Measurements from ENCODE around the gene SLC6A9. TPM values are rescaled to one million over a fixed set of nuclear protein-coding genes. Genes with fewer than 3 reads are reported as not detected.

The SLC6A9 gene
- total RNA-seq, 6 donors from 2014 or later, result 5.6 to 23.1 (median 19.5) TPM

- DNase-seq (no peak), ATAC-seq (ENCODE audit: low FRiP score in 2 of 2) (no peak)
- H3K27me3 ChIP-seq, result no peaks in the 10 kb centered on the region
- 65 to 85% methylated on average over 1 of the region's 1 CpG for WGBS, 2 donors
- TF ChIP-seq POLR2AphosphoS5 (IDR thresholded peaks at IDR 0.05) (no peak), EP300 (IDR thresholded peaks at IDR 0.05) (no peak), POLR2A (IDR thresholded peaks at IDR 0.05) (no peak), CTCF (IDR thresholded peaks at IDR 0.05) (no peak)
- no peak overlapping the region for H3K4me3 ChIP-seq
- peak overlapping the region in 1 of 4 donors; percentile 9 for H3K27ac ChIP-seq
- no peaks in the 10 kb centered on the region for H3K36me3 ChIP-seq
- peaks cover 0 to 10% (median 0%) of the 10 kb centered on the region in 4 donors for H3K4me1 ChIP-seq
- H3K9me3 ChIP-seq, result no peaks in the 10 kb centered on the region
These were observed 15.9 kb upstream of the SLC6A9 start for GRCh38 chr1:44047131-44047530.

DNA sequence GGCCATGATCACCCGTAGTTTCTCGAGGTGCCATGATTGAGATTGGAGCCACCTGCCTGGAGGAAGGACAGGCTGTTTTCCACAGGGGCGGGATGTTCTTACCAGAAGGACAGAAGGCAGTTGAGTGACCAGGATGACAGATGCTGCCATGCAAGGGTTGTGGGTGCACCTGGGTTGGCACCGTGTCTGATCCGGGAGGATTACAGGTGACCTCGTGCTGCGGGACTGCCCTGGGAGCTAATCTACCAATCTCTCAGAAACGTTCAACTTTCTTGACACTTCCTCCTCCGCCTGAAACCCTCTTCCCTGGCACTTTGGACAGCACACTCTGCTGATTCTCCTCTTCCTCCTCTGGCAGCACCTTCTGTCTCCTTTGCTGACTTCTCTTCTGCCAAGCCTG, 13.8 kb upstream of the SLC6A9 start:
- ATAC-seq (ENCODE audit: low FRiP score in 2 of 2) (no peak), DNase-seq (no peak)
- WGBS, 2 donors, result 76 to 79% methylated on average over 9 of the region's 9 CpGs
- no peaks in the 10 kb centered on the region for H3K9me3 ChIP-seq
- H3K4me3 ChIP-seq, result no peak overlapping the region
- TF ChIP-seq POLR2A (IDR thresholded peaks at IDR 0.05) (no peak), CTCF (IDR thresholded peaks at IDR 0.05) (no peak), POLR2AphosphoS5 (IDR thresholded peaks at IDR 0.05) (no peak), EP300 (IDR thresholded peaks at IDR 0.05) (no peak)
- peaks cover 0 to 10% (median 0%) of the 10 kb centered on the region in 4 donors for H3K4me1 ChIP-seq
- no peaks in the 10 kb centered on the region for H3K27me3 ChIP-seq
- no peak overlapping the region for H3K27ac ChIP-seq
- H3K36me3 ChIP-seq, result no peaks in the 10 kb centered on the region

GRCh38 chr1:44044071-44044801, 13.0 kb upstream of the SLC6A9 start:
- Histone ChIP-seq H3K27ac (no peak overlapping the region), H3K4me3 (no peak overlapping the region), H3K4me1 (peaks cover 0 to 10% (median 0%) of the 10 kb centered on the region in 4 donors), H3K36me3 (no peaks in the 10 kb centered on the region), H3K9me3 (no peaks in the 10 kb centered on the region), H3K27me3 (no peaks in the 10 kb centered on the region)
- WGBS, 2 donors, result 74 to 83% methylated on average over 7 of the region's 7 CpGs
- DNase-seq (no peak), ATAC-seq (ENCODE audit: low FRiP score in 2 of 2) (no peak)
- no peak for TF ChIP-seq EP300 (IDR thresholded peaks at IDR 0.05)
- no peak for TF ChIP-seq POLR2AphosphoS5 (IDR thresholded peaks at IDR 0.05)
- no peak for TF ChIP-seq CTCF (IDR thresholded peaks at IDR 0.05)

GRCh38 chr1:44043176-44044070, 12.2 kb upstream of the SLC6A9 start:
- ATAC-seq (ENCODE audit: low FRiP score in 2 of 2) (no peak), DNase-seq (no peak)
- Histone ChIP-seq H3K27me3 (no peaks in the 10 kb centered on the region), H3K4me3 (no peak overlapping the region), H3K4me1 (peaks cover 0 to 10% (median 0%) of the 10 kb centered on the region in 4 donors), H3K36me3 (no peaks in the 10 kb centered on the region), H3K9me3 (no peaks in the 10 kb centered on the region), H3K27ac (peak overlapping the region in 1 of 4 donors; percentile 21)
- TF ChIP-seq POLR2A (IDR thresholded peaks at IDR 0.05), result no peak
- TF ChIP-seq CTCF (IDR thresholded peaks at IDR 0.05), result no peak
- WGBS, 2 donors, result 65 to 67% methylated on average over 10 to 16 of the region's 16 CpGs

Data from upper lobe of left lung (tissue), 6 donors.